Lung (tissue), 12 donors: Measurements from ENCODE around the gene KANTR. TPM values are rescaled to one million over a fixed set of nuclear protein-coding genes. Genes with fewer than 3 reads are reported as not detected.

ENCODE experiments used
- ATAC-seq: fragments of 200-7000 bp; cut with Tn5 transposase; one replicate; pipeline ENCODE4 v1.9.1; 2020; ENCODE audit warnings: moderate number of reproducible peaks; ENCODE audit not compliant: insufficient read depth, low FRiP score
- DNase-seq, 3 donors: peaks; one replicate each; pipeline ENCODE4 v3.0.0-alpha.2; 2013 to 2017
- H3K27ac ChIP-seq, 2 donors: one replicate each; pipeline ENCODE4 v1.5.1; 2013; ENCODE audit warnings: mild to moderate bottlenecking in 2 of 2, moderate library complexity in 2 of 2, control low read depth in 1 of 2, inconsistent platforms in 1 of 2, low read depth in 1 of 2, low read length in 1 of 2
- H3K27me3 ChIP-seq, 3 donors: one replicate each; pipeline ENCODE4 v1.5.1; 2013; ENCODE audit warnings: low read length in 2 of 3; ENCODE audit not compliant: control insufficient read depth in 3 of 3, insufficient read depth in 3 of 3
- H3K36me3 ChIP-seq, 4 donors: one replicate each; pipeline ENCODE4 v1.5.1; 2013; ENCODE audit warnings: low read length in 4 of 4, mild to moderate bottlenecking in 1 of 4, moderate library complexity in 1 of 4; ENCODE audit not compliant: control insufficient read depth in 4 of 4, insufficient read depth in 4 of 4
- H3K4me1 ChIP-seq, 5 donors: one replicate each; pipeline ENCODE4 v1.5.1; 2013; ENCODE audit warnings: low read length in 5 of 5, mild to moderate bottlenecking in 2 of 5, moderate library complexity in 1 of 5; ENCODE audit not compliant: control insufficient read depth in 5 of 5, insufficient read depth in 5 of 5
- H3K4me3 ChIP-seq: one replicate; pipeline ENCODE4 v1.5.1; 2013; ENCODE audit warnings: mild to moderate bottlenecking, control low read depth, moderate library complexity
- H3K9ac ChIP-seq, 2 donors: one replicate each; pipeline ENCODE4 v1.5.1; 2013; ENCODE audit warnings: low read length in 2 of 2, control low read depth in 1 of 2; ENCODE audit not compliant: insufficient read depth in 1 of 2
- H3K9me3 ChIP-seq, 4 donors: one replicate each; pipeline ENCODE4 v1.5.1; 2013; ENCODE audit warnings: low read length in 3 of 4, mild to moderate bottlenecking in 1 of 4, moderate library complexity in 1 of 4; ENCODE audit not compliant: control insufficient read depth in 4 of 4, insufficient read depth in 3 of 4
- CTCF ChIP-seq: IDR thresholded peaks from 2 replicates; pipeline ENCODE4 v1.5.1; 2012; ENCODE audit warnings: mild to moderate bottlenecking; ENCODE audit errors: control extremely low read depth, extremely low read depth
- WGBS, 2 donors: extraction: QIAGEN DNeasy Blood & Tissue Kit; methylation state at CpG; one replicate each; pipeline ENCODE4 v1.1.7; 2013; 5-methylcytosine and 5-hydroxymethylcytosine counted together
- polyA plus RNA-seq, 2 donors: library from polyadenylated mRNA; stranded (reverse); fragments of 200-250 nt; gene quantifications; one replicate each; pipeline ENCODE4 v1.2.1, GENCODE V29; 2013
- total RNA-seq, 2 donors: library from RNA; depleted of rRNA in 1 of 2; stranded (reverse); fragments of >200 nt in 1 of 2; gene quantifications; one replicate each; pipeline ENCODE4 v1.2.1, GENCODE V29; 2014 to 2021
- donor health status: control.
- donor health status: control.
- donor health status: Bipolar disorder and iron deficiency.
- donor health status: healthy.
- donor health status: DM: yes; HTN: yes; CAD: no.

The KANTR gene
- total and polyA plus RNA-seq, 4 donors = 1.4 to 30.5 (median 9.7) TPM

- no peak for ATAC-seq
- H3K9ac ChIP-seq = no peak overlapping the region
- DNase-seq = no peak
- H3K9me3 ChIP-seq = no peaks in the 10 kb centered on the region
- H3K4me1 ChIP-seq = peaks cover 0 to 7% (median 0%) of the 10 kb centered on the region in 5 donors
- H3K27ac ChIP-seq = no peak overlapping the region
- H3K27me3 ChIP-seq = peaks cover 3 to 12% (median 3%) of the 10 kb centered on the region in 3 donors
- H3K36me3 ChIP-seq = peaks cover 0 to 3% (median 0%) of the 10 kb centered on the region in 4 donors
- H3K4me3 ChIP-seq = no peak overlapping the region
- TF ChIP-seq CTCF = no peak
- 75 to 86% methylated on average over 3 of the region's 3 CpGs for WGBS, 2 donors
These were observed 1.9 kb downstream of the KANTR start for GRCh38 chrX:53095796-53096195.

- DNase-seq = no peak
- peaks cover 0 to 20% (median 10%) of the 10 kb centered on the region in 3 donors for H3K27me3 ChIP-seq
- WGBS, 2 donors = 82 to 100% methylated on average over 1 to 6 of the region's 6 CpGs
- no peak for TF ChIP-seq CTCF
- H3K27ac ChIP-seq = no peak overlapping the region
- H3K36me3 ChIP-seq = peaks cover 0 to 6% (median 3%) of the 10 kb centered on the region in 4 donors
- ATAC-seq = no peak
- H3K9me3 ChIP-seq = peaks cover 0 to 6% (median 0%) of the 10 kb centered on the region in 4 donors
- peaks cover 0 to 6% (median 0%) of the 10 kb centered on the region in 5 donors for H3K4me1 ChIP-seq
- no peak overlapping the region for H3K4me3 ChIP-seq
- no peak overlapping the region for H3K9ac ChIP-seq
These were observed 21.1 kb downstream of the KANTR start for GRCh38 chrX:53114864-53115549.

GRCh38 chrX:53115550-53115874 lies 21.6 kb downstream of the KANTR start:
- 70 to 93% methylated on average over 2 of the region's 2 CpGs for WGBS, 2 donors

More at GRCh38 chrX:53115550-53115874, 21.6 kb downstream of the KANTR start:
- no peak overlapping the region for H3K9ac ChIP-seq
- no peak for TF ChIP-seq CTCF
- no peak for ATAC-seq
- peaks cover 0 to 20% (median 10%) of the 10 kb centered on the region in 3 donors for H3K27me3 ChIP-seq
- peak overlapping the region in 1 of 2 donors; percentile 36 for H3K27ac ChIP-seq
- DNase-seq = no peak
- peaks cover 0 to 6% (median 3%) of the 10 kb centered on the region in 4 donors for H3K36me3 ChIP-seq
- H3K4me3 ChIP-seq = no peak overlapping the region
- H3K4me1 ChIP-seq = peaks cover 0 to 6% (median 0%) of the 10 kb centered on the region in 5 donors
- H3K9me3 ChIP-seq = peaks cover 0 to 6% (median 0%) of the 10 kb centered on the region in 4 donors
